ENCODE measurements around the gene ATG16L2. TPM values are rescaled to one million over a fixed set of nuclear protein-coding genes. Genes with fewer than 3 reads are reported as not detected.

The ATG16L2 gene
- polyA plus RNA-seq, 2 of the 4 experiments (the other 2 are of a cell fraction), result 6.1 to 6.3 TPM

GRCh38 chr11:72775288-72776110 lies 38.7 kb upstream of the ATG16L2 start (continued):
- TF ChIP-seq POLR2AphosphoS2 (conservative IDR thresholded peaks at IDR 0.05; ENCODE audit: low read length) (no peak), FOSB (CRISPR knock-in tag; IDR thresholded peaks at IDR 0.05) (no peak), RCOR1 (IDR thresholded peaks at IDR 0.05; ENCODE audit: low read depth, low read length) (no peak), FOXS1 (CRISPR knock-in tag; IDR thresholded peaks at IDR 0.05) (no peak), MAZ (IDR thresholded peaks at IDR 0.05; ENCODE audit: borderline replicate concordance, low read depth, low read length) (no peak), SREBF2 (IDR thresholded peaks at IDR 0.05) (no peak), RFX5 (IDR thresholded peaks at IDR 0.05) (no peak), TP53 (CRISPR knock-in tag; IDR thresholded peaks at IDR 0.05) (no peak), MYC (IDR thresholded peaks at IDR 0.05; ENCODE audit: borderline replicate concordance, low read length) (no peak)

DNA sequence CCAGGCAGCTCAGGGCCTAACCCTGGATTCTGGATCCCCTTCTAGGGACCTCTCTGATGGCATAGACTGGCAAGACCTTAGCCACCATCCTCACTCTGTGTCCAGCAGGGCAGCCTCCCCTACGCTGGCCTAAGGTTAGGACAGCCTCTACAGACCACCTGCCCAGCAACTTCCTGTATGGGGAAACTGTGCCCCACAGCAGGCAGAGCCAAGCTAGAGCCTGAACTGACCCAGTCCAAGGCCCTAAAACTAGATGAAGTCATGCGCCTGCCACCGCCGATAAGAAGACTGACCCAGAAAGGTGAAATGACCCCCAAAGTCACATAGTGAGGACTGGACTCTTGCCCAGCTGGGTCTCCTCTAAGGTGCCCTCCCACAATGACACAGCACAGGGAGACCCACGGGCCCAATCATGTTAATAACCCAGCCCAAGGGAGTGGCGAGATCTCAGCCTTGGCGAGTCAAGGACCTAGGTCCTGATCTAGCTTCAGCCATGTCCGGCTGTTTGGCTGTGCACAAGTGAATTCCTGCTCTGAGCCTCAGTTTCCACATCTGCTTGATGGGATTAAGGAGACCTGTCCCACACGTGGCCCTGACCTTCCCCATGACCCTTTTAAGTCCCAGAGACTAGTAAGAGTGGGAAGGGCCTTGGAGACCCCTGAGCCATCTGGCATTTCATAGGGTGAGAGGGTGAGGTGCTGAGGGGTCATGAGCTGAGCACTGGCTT lies 37.9 kb upstream of the ATG16L2 start:
- POLR2A ChIA-PET, result no interaction called here

More for the DNA sequence above, 37.9 kb upstream of the ATG16L2 start:
- no peak for ATAC-seq
- DNase-seq (ENCODE audit: low read depth in 1 of 2, low spot score in 1 of 2), result no peak
- Histone ChIP-seq H3K9me3 (no peaks in the 10 kb centered on the region), H3K4me3 (no peak overlapping the region), H3K4me1 (peaks cover 34% of the 10 kb centered on the region), H3K27ac (no peak overlapping the region), H3K4me2 (no peak overlapping the region)
- CTCF ChIA-PET, result interaction anchor here (0.8 to 5.3 kb wide), 7 partner anchors 16 to 132 kb away, joined by 3 to 44 read pairs (median 3); partner anchors contain the start of gene STARD10
- TF ChIP-seq FOSB (CRISPR knock-in tag; IDR thresholded peaks at IDR 0.05) (no peak), HOXB13 (CRISPR knock-in tag; IDR thresholded peaks at IDR 0.05; ENCODE audit: low read depth) (no peak), RAD21 (conservative IDR thresholded peaks at IDR 0.05 in 1 of 2, IDR thresholded peaks at IDR 0.05 in 1 of 2) (no peak), CBX8 (IDR thresholded peaks at IDR 0.05) (no peak), RFX5 (IDR thresholded peaks at IDR 0.05) (no peak), GATA3 (IDR thresholded peaks at IDR 0.05; ENCODE audit: borderline replicate concordance) (no peak), SREBF2 (IDR thresholded peaks at IDR 0.05) (no peak), RCOR1 (IDR thresholded peaks at IDR 0.05; ENCODE audit: low read depth, low read length) (no peak), HOXA7 (CRISPR knock-in tag; IDR thresholded peaks at IDR 0.05) (no peak), RARB (CRISPR knock-in tag; IDR thresholded peaks at IDR 0.05) (no peak), CEBPB (IDR thresholded peaks at IDR 0.05) (no peak), HDAC2 (IDR thresholded peaks at IDR 0.05) (no peak), E2F6 (IDR thresholded peaks at IDR 0.05; ENCODE audit: borderline replicate concordance, low read depth) (no peak), ESRRA (IDR thresholded peaks at IDR 0.05; ENCODE audit: borderline replicate concordance, low read length) (no peak), CHD4 (IDR thresholded peaks at IDR 0.05; ENCODE audit: borderline replicate concordance) (no peak), SMC3 (IDR thresholded peaks at IDR 0.05) (no peak), JUNB (IDR thresholded peaks at IDR 0.05) (no peak)
- TF ChIP-seq, protein P1, sequence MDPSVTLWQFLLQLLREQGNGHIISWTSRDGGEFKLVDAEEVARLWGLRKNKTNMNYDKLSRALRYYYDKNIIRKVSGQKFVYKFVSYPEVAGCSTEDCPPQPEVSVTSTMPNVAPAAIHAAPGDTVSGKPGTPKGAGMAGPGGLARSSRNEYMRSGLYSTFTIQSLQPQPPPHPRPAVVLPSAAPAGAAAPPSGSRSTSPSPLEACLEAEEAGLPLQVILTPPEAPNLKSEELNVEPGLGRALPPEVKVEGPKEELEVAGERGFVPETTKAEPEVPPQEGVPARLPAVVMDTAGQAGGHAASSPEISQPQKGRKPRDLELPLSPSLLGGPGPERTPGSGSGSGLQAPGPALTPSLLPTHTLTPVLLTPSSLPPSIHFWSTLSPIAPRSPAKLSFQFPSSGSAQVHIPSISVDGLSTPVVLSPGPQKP (IDR thresholded peaks at IDR 0.05; ENCODE audit: low read depth, low read length), result no peak
- TF ChIP-seq, protein P2, sequence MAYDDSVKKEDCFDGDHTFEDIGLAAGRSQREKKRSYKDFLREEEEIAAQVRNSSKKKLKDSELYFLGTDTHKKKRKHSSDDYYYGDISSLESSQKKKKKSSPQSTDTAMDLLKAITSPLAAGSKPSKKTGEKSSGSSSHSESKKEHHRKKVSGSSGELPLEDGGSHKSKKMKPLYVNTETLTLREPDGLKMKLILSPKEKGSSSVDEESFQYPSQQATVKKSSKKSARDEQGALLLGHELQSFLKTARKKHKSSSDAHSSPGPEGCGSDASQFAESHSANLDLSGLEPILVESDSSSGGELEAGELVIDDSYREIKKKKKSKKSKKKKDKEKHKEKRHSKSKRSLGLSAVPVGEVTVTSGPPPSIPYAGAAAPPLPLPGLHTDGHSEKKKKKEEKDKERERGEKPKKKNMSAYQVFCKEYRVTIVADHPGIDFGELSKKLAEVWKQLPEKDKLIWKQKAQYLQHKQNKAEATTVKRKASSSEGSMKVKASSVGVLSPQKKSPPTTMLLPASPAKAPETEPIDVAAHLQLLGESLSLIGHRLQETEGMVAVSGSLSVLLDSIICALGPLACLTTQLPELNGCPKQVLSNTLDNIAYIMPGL (CRISPR knock-in tag; IDR thresholded peaks at IDR 0.05; ENCODE audit: borderline replicate concordance), result no peak
- TF ChIP-seq, protein P3, sequence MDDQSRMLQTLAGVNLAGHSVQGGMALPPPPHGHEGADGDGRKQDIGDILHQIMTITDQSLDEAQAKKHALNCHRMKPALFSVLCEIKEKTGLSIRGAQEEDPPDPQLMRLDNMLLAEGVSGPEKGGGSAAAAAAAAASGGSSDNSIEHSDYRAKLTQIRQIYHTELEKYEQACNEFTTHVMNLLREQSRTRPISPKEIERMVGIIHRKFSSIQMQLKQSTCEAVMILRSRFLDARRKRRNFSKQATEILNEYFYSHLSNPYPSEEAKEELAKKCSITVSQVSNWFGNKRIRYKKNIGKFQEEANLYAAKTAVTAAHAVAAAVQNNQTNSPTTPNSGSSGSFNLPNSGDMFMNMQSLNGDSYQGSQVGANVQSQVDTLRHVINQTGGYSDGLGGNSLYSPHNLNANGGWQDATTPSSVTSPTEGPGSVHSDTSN (IDR thresholded peaks at IDR 0.05), result no peak
- FAIRE-seq, result no peak
- WGBS (ENCODE audit: missing lambda C conversion rate), result 91% methylated on average over 9 of the region's 9 CpGs

Data from A549 (cell line).